ENCODE measurements around the gene EFNB2. TPM values are rescaled to one million over a fixed set of nuclear protein-coding genes. Genes with fewer than 3 reads are reported as not detected.

Gene EFNB2
- total RNA-seq, 1 donor from 2014 or later = 20.5 TPM

- no peak for DNase-seq (ENCODE audit: low spot score)
Observed at GRCh38 chr13:106551350-106551749, 15.9 kb upstream of the EFNB2 start.

DNA sequence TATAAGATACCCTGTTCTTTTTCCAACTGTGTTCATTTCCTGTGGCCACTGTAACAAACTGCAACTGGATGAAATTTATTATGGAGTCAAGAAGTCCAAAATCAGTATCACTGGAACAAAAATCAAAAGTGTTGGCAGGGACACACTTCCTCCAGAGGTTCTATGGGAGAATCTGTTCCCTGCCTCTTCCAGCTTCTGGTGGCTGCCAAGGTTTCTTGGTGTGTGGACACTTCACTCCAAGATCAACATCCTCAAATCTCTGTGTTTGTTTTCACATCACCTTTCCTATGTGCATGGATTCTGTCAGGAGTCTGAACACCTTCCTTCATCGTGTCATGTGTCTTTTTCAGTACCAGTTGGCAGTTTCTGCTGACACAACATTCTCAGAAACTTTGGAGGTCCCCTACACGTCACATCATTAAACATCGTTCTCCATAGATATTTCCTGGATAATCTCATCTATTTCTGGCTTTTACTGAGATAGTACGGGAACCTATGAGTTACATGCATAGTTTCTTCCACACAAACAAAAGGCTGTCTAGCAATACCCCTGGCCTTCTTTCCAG is 15.2 kb upstream of the EFNB2 start:
- no peak for DNase-seq (ENCODE audit: low spot score)

DNA sequence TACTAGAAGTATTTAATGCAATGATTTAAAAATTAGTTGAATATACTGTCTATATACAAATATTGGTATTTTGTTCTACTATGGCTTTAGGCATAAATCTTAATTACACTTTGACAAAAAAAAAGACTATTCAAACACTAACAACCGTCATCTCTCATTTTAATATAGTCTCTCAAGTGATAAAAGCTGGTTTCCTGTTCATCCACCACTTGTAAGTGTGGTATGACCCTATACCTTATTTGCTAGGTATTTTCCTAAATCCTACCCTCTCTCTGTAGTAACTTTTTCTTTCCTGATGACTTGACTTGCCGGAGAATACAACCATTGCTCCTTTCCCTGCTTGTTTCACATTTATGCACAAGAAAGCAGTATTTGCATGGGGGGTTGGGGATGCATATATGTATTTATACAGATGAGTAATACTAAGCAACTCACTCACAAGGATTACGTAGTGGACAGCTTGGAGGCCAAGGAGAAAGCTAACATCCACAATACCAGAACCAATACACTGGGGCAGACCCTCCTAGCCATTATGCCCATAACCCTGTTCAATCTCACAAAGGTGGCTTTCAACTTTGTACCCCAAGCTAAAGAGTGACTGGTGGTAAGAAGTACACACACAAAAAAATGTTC is 12.7 kb upstream of the EFNB2 start:
- DNase-seq (ENCODE audit: low spot score) = no peak

DNA sequence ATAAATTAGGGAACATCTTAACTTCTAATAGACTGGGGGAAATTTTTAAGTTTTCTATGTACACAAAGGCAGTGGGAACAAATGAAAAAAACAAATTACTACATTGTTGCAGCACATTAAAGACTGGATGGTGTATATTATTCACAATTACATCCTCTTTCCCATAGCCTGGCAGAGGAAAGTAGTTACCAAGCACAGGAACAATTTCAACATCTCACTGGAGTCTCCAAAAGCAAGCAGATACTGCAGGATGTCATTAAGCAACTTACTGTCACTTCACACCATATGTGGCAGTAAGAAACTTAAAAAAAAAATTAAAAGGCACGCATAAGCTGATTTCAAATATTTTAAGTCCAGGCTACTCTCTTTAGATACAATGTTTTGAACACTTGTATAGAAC is 6.4 kb upstream of the EFNB2 start:
- DNase-seq (ENCODE audit: low spot score) = no peak

DNA sequence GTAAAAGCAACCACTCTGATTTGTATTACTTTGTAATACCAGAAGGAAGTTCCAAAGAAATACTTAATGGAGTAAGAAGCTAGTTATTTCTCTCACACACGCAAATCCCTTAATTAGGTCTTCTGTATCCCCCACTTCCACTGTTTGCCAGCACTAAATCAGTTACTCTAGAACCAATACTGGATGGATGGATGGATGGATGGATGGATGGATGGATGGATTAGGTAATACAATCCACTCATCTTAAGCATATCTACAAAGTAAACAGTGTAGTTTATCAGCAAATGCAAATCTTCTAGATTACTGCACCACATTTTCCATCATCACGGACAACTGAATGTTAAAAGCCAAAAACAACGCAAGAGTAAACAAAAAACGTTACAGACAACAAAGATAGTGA is 5.2 kb upstream of the EFNB2 start:
- DNase-seq (ENCODE audit: low spot score) = no peak

DNA sequence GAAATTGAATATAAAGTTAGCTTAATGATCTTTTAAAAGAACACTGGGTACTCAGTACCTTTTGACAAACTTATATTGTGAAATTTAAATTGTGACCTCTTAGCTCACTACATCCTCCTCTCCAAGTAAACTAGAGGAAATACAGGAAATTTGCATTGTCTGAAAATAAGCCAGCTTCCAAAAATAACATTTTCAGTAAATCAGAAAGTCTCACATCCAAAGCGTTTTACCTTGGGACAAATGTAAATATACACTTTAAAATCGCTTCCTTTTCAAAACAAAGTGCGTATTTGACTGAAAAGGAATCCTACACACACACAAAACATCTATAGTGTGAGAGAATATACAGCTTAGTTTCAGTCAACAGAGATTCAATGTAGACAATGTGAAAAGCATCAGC is 2.1 kb upstream of the EFNB2 start:
- DNase-seq (ENCODE audit: low spot score) = no peak

DNA sequence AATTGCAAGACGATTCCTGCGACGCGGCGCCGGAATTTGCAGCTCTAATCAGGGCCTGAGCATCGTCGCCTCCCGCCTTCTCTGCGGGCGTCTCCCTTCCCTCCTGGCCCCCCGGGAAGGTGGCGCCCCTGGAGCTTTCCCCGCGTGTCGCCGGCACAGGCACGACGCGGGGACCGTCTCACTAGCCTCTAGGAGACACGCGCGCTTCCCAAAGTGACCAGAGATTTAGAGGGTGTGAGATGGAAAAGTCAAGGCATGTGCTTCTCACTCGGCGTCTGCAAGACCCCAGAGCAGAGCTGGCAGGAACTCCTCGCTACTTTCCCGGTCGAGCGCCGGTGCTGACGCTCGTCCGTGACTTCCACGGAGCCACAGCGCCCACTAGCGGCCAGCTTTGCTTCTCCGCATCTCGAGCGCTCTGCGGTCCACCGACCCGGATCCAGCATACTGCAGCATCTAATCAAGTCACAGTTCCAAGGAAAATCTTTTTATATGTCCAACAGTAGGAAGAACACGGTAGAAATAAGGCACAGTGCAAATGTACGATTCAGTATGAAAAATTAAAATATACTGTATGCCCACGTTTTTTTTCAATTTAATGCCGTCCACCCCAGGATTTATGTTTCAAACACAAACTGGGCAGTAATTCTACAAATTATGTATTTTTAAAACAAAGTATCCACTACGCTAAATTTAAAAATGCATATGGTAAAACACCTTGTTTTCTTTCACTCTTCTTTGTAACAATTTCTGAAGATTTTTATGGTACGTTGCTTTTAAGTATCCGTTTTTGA is 977 bp upstream of the EFNB2 start:
- DNase-seq (ENCODE audit: low spot score) = peak; percentile 95

- no peak for DNase-seq (ENCODE audit: low spot score)
Observed at GRCh38 chr13:106534639-106535551, 567 bp downstream of the EFNB2 start.

GRCh38 chr13:106533943-106534638 is 1.4 kb downstream of the EFNB2 start:
- peak; percentile 45 for DNase-seq (ENCODE audit: low spot score)

DNA sequence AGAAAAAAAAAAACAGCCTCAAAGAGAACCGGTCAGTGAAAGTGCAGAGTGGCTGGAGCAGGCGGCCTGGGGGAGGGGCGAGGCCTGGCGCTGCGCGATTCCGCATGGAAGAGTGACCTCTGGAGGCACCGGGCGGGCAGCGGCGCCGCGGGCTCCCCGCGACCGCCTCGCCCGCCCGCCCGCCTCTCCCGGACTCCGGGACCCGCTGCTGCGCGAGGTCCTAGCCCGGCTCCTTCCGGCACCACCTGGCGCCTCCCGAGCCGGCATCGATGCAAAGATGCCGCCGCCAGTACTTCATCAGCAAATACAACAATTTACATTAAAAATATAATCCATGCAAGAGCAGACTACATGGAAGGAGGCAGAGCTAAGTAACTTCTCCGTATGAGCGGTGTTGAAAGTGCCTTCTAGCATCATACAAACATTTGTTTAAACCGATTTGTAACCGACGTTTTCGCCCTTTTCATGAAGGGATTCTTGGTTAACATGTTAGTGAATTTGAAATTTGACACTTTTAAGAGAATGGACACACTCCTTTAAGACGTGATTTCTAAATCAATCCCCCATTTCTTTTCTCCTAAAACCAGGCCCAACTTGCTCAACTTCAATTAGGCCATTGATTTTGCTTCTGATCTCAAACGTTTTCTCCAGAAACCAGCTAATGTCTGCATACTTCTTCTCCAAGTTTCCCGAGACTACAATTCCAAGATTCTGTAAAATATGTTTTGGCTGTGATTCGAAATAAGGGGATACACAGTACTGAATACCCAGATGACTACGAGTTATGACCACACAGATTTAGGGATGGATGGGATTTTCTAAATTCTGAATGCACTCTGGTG is 2.1 kb downstream of the EFNB2 start:
- DNase-seq (ENCODE audit: low spot score) = peak; percentile 79

DNA sequence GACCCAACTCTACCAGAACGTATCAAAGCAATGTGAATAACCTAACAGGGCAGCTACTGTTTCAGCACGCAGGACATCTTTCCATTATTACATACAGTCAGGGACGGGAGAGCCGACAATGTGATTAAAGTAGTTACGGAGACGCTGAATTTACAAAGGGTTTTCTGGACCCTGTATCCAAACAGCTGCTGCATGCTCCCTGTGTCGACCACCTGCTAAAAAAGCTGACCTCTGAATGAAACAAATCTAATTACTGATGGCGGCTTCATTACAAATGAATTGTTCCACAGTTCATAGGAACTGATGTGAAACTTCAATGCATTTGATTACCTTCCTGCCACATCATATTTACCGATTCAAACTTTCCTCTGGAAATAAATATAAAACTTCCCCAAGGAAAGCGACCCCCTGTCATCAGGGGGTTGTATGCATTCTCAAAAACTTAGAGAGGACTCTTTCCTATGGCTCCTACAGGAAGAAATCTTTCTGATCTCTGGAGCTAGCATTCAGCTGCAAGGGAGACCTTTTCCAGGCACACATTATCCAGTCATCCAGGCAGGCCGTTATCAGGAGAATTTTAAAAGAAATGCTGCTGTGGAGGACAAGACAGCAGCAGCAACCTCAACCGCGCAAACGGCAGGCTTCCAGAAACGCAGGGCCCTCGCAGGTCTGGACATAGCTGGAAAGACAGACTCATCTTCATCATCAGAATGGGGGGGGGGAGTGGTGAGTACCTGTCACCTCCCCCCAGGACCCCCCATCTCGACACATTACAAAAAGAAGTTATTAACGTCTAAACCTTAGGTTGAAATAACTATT is 3.1 kb downstream of the EFNB2 start:
- DNase-seq (ENCODE audit: low spot score) = peak; percentile 63

GRCh38 chr13:106530980-106531481 is 4.4 kb downstream of the EFNB2 start:
- peak; percentile 48 for DNase-seq (ENCODE audit: low spot score)

GRCh38 chr13:106530171-106530851 is 5.2 kb downstream of the EFNB2 start:
- DNase-seq (ENCODE audit: low spot score) = peak; percentile 69

DNA sequence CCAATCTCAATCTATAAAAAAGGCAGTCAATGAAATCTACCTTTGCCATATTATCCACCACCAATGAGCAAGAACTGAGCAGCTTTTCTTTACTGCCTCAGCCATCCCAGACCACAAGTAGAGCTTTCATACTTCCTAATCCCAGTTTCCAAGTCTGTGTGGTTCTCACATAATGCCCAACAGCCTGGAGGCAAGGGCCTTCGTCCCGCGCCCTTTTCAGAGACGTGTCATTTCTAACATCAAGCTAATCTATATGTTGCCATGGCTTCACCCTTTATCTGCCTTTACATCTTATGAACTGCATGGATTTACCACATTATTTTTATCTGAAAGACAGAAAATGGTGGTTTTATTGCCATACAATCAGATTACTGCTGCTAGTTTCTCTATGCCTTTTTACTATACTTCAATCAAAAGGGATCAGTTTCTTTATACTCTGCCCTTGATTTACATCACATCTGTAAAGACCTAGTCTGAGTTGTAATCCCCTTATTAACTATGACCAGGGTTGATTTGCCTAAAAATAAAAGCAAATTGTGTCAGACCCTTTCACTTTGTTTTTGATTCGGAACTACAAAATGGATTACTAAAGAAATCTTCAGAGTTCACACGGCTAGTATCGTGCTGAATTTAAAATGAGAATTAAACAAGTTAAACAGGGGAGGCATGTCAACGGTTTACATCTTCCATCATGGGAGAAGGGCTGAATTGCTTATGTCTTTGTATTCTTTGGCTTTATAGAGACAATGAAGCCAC is 5.9 kb downstream of the EFNB2 start:
- DNase-seq (ENCODE audit: low spot score) = peak; percentile 67

DNA sequence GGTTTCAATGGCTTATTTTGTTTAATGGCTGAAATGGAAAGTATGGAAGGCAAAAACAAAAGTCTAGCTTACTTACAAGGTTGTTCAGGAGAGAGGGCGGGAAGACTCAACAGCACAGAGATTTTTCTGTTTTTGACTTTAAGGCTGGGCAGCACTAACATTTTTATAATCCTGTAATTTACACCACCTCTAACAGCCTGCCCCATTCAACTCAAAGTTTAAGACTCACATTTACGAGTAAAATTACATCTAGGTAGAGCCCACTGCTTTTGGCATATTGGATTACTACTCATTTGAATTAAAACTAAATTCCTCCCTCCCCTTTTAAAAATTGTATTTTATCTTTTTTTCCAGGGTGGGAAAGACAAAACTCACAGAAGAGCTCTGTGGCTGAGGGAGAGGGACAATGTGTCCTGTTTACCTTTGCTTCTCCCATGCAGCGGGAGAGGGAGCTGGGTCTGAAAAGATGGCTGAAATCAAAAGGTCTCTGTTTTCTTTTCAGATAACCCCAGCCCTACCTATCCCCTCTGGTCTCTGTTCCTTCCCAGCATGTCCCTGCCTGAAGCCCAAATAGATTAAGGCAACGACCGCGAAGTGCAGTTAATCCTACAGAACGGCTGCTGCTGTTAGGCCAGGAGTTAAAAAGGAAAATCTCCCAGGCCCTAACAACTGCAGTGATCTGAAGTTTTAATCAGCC is 6.6 kb downstream of the EFNB2 start:
- peak; percentile 62 for DNase-seq (ENCODE audit: low spot score)

GRCh38 chr13:106527826-106528225 is 7.6 kb downstream of the EFNB2 start:
- DNase-seq (ENCODE audit: low spot score) = peak; percentile 38

GRCh38 chr13:106527445-106527801 is 8.0 kb downstream of the EFNB2 start:
- DNase-seq (ENCODE audit: low spot score) = no peak

Measured in umbilical cord (tissue), 2 donors.